HepG2 (cell line): ENCODE results near the gene MRPL42. TPM values are rescaled to one million over a fixed set of nuclear protein-coding genes. Genes with fewer than 3 reads are reported as not detected.

Experiments used
- CREBL2 ChIP-seq: sonication (generic); formaldehyde crosslinking; IDR thresholded peaks from 2 replicates; pipeline ENCODE4 v1.8.1; 2023; ENCODE audit warnings: missing genetic modification reagents, mild to moderate bottlenecking, borderline replicate concordance
- IRF1 ChIP-seq: sonication (generic); formaldehyde crosslinking; IDR thresholded peaks from 2 replicates; pipeline ENCODE4 v1.4.0; 2020; ENCODE audit warnings: low read depth, mild to moderate bottlenecking, missing genetic modification reagents
- KDM3A ChIP-seq: IDR thresholded peaks from 2 replicates; pipeline ENCODE4 v1.6.1; 2018; ENCODE audit warnings: low read depth, missing compliant biosample characterization
- NONO ChIP-seq, 2 experiments: fragments of 450-650 bp in 1 of 2; sonication (generic) in 1 of 2; formaldehyde crosslinking in 1 of 2; IDR thresholded peaks in 1 of 2; conservative IDR thresholded peaks in 1 of 2; 2 replicates each; pipeline versions ENCODE4 v1.6.1 to v1.8.0; 2017 to 2022; ENCODE audit warnings: mild to moderate bottlenecking in 1 of 2, missing genetic modification reagents in 1 of 2, moderate library complexity in 1 of 2
- TRAFD1 ChIP-seq: sonication (generic); formaldehyde crosslinking; IDR thresholded peaks from 2 replicates; pipeline ENCODE4 v1.5.1; 2020; ENCODE audit warnings: missing genetic modification reagents, mild to moderate bottlenecking, borderline replicate concordance
- ZMAT3 ChIP-seq: sonication (generic); formaldehyde crosslinking; conservative IDR thresholded peaks from 2 replicates; pipeline ENCODE4 v1.7.0; 2021; ENCODE audit warnings: missing genetic modification reagents
- ZNF512 ChIP-seq: sonication (generic); formaldehyde crosslinking; IDR thresholded peaks from 2 replicates; pipeline ENCODE4 v1.4.0; 2020; ENCODE audit warnings: mild to moderate bottlenecking, missing genetic modification reagents
- ZNF598 ChIP-seq: sonication (generic); formaldehyde crosslinking; IDR thresholded peaks from 2 replicates; pipeline ENCODE4 v1.5.1; 2020; ENCODE audit warnings: mild to moderate bottlenecking, missing genetic modification reagents, borderline replicate concordance
- polyA plus RNA-seq, 8 experiments: library from polyadenylated mRNA; depleted of rRNA in 3 of 8; stranded (reverse) in 7 of 8; unstranded in 1 of 8; fragments of >200 nt; fragmentation: Illumina TruSeq in 4 of 8; extraction: Trizol in 4 of 8; gene quantifications; 2 replicates each; pipeline versions ENCODE4 v1.2.1 to v1.2.3, GENCODE V29; 2011 to 2016; ENCODE audit warnings: low read depth in 4 of 8, missing spikeins in 1 of 8, mixed read lengths in 1 of 8; ENCODE audit not compliant: insufficient read depth in 1 of 8
- total RNA-seq, 5 experiments: library from RNA; depleted of rRNA; stranded (reverse); fragments of >200 nt; fragmentation: Illumina TruSeq; extraction: Trizol; gene quantifications; 2 replicates each; pipeline ENCODE4 v1.2.3, GENCODE V29; 2016; ENCODE audit warnings: low read depth in 1 of 5

MRPL42 gene
- total and polyA plus RNA-seq, 2 of the 13 experiments (the other 11 are each of a cell fraction or from before 2014, with no cell fraction given) = 93.3 to 148 TPM

GRCh38 chr12:93536766-93537488 lies 69.6 kb downstream of the MRPL42 start (continued):
- TF ChIP-seq TRAFD1 (CRISPR knock-in tag) (no peak), ZNF512 (CRISPR knock-in tag) (no peak), KDM3A (CRISPR knock-in tag) (no peak), IRF1 (CRISPR knock-in tag) (no peak), NONO (IDR thresholded peaks at IDR 0.05) (no peak), NONO (CRISPR knock-in tag; conservative IDR thresholded peaks at IDR 0.05) (no peak), ZMAT3 (CRISPR knock-in tag) (no peak), ZNF598 (CRISPR knock-in tag) (no peak), CREBL2 (CRISPR knock-in tag) (no peak)
